ENCODE data around the gene NDOR1. TPM values are rescaled to one million over a fixed set of nuclear protein-coding genes. Genes with fewer than 3 reads are reported as not detected.

NDOR1 gene
- total RNA-seq, 4 donors from 2014 or later = 9.0 to 16.6 (median 15.4) TPM

DNA sequence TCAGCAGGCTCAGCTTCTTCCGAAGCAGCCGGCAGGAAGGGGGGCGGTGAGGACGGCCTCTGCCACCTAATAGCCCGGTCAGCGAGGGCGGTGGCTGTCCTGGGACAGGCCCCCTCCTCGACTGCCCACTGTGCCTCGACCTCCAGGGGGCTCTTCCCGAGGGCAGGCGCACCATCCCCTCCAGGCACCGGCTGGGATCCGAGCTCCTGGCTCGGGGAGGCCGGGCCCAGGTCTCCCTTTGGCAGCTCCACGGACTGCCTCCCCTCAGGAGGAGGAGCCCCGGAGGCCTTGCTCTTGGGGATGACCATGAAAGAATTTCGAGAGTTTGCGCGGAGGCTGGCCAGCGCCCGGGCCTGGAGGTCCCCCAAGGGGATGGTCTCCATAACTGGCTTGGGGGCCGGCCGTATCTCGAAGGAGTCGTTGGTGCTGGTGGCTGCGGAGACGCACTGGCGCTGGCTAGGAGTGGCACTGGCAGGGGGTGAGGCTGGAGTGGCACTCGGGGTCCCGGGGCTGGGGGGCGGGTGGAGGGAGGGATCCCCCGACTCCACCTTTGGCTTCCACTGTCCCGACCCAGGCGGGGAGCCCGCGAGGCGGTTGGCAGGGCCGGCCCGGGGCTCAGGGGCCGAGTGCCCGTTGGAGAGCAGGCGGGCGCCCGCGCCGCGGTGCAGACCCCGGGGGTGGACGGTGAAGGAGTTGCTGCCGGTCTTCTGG lies 5.9 kb upstream of the NDOR1 start:
- intact Hi-C loops (cut with DNase I) = no loop called here
- Histone ChIP-seq H3K36me3 (no peaks in the 10 kb centered on the region), H3K4me1 (peaks cover 31 to 57% of the 10 kb centered on the region in 2 donors), H3K4me3 (replicated peaks in 1 of 3) (peak overlapping the region in 1 of 3 donors; percentile 34), H3K27ac (no peak overlapping the region), H3K27me3 (no peaks in the 10 kb centered on the region), H3K9me3 (no peaks in the 10 kb centered on the region)
- WGBS, 2 donors = 35 to 40% methylated on average over 7 to 13 of the region's 51 CpGs
- TF ChIP-seq, protein P1, sequence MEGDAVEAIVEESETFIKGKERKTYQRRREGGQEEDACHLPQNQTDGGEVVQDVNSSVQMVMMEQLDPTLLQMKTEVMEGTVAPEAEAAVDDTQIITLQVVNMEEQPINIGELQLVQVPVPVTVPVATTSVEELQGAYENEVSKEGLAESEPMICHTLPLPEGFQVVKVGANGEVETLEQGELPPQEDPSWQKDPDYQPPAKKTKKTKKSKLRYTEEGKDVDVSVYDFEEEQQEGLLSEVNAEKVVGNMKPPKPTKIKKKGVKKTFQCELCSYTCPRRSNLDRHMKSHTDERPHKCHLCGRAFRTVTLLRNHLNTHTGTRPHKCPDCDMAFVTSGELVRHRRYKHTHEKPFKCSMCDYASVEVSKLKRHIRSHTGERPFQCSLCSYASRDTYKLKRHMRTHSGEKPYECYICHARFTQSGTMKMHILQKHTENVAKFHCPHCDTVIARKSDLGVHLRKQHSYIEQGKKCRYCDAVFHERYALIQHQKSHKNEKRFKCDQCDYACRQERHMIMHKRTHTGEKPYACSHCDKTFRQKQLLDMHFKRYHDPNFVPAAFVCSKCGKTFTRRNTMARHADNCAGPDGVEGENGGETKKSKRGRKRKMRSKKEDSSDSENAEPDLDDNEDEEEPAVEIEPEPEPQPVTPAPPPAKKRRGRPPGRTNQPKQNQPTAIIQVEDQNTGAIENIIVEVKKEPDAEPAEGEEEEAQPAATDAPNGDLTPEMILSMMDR (IDR thresholded peaks at IDR 0.05) = no peak
- TF ChIP-seq POLR2A (IDR thresholded peaks at IDR 0.05) = no peak
- peak in 1 of 2 donors; percentile 28 for DNase-seq

DNA sequence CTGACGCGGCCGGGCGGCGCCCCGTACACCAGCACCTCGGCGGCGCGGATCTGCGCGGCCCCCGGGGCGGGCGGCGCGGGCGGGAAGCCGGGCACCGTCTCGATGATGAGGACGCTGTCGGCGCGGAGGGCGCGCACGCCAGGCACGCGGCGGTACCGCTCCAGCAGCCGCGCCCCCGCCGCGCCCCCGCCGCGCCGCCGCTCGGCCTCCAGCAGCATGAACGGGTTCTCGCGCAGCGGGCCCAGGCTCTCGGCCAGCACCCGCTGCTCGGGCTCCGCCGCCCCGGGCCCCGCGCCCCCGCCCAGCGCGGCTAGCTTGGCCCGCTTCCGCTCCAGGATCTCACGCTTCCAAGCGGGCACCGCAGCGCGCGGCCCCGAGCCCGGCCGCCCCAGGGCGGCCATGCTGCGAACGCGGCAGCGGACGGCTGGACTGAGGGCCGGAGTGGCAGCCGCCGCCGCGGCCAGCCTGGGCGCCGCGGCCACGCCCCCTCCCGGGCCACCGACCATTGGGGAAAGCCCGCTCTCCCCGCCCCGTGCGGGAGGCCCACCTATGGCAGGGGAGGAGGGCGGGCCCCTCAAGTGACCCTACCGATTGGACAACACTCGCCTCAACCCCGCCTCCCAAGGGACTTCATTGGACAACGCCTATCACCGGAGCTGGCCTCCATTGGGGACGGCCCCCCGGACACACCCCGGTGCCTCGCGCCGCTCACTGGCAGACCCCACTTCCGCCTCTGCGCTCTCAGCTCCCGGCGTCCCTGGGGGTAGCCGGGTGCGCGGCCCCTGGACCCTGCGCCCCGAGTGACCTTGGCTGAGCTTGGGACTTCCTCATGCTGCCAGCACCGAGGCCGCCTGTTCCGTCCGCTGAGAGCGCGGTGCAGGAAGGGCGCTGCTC lies 4.9 kb upstream of the NDOR1 start, which contains the start of gene TPRN:
Gene TPRN (minus strand): TSS at position 431 of the 894 bp plus-strand sequence. CDS start 30 bp downstream, at position 401.
- Histone ChIP-seq H3K4me1 (peaks cover 35 to 60% of the 10 kb centered on the region in 2 donors), H3K36me3 (no peaks in the 10 kb centered on the region), H3K9me3 (no peaks in the 10 kb centered on the region), H3K4me3 (replicated peaks in 1 of 3) (peak within 1 kb of the TSS; percentile 11 to 57 (median 57)), H3K27ac (peak within 1 kb of the TSS; percentile 30 to 71 (median 52)), H3K27me3 (no peaks in the 10 kb centered on the region)
- intact Hi-C loops (cut with DNase I) = no loop called here
- 0 to 2% methylated on average over 1 to 10 of the region's 118 CpGs for WGBS, 2 donors
- DNase-seq = peak; percentile 100
- TF ChIP-seq POLR2A (IDR thresholded peaks at IDR 0.05) = peak; percentile 56 to 94
- TF ChIP-seq, protein P1 (IDR thresholded peaks at IDR 0.05) = peak in 1 of 6 experiments; percentile 7

DNA sequence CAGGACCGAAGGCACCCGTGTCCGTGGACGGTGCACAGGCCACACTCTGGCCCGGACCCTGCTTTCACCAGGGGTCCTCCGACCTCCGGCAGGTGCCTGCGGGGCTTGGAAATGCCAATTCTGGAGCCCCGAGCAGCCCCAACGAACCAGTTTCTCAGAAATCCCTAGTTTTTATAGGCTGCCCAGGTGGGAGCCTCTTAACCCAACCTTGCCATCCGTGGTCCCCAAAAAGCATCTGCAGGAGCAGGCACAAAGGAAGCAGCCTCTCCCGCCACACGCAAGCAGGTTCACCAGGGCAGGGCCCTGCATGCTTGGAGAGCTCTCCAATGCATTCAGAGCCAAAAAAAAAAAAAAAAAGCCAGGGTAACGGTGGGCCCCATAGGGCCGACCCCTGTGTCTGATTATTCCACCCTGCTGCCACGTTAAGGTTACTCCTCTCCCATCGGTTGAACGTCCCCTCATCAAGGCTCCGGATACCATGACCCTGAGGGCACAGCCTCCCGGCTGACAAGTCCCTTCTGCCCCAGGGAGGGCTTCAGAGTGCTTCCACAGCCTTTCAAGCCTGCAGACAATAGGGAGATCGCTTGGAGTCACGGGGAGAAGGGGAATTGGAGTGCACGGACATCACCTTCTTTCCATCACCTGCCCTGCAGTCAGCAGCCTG lies 4.2 kb upstream of the NDOR1 start:
- 21 to 32% methylated on average over 14 to 17 of the region's 23 CpGs for WGBS, 2 donors
- no peak for DNase-seq
- Histone ChIP-seq H3K9me3 (no peaks in the 10 kb centered on the region), H3K4me3 (replicated peaks in 1 of 3) (peak overlapping the region; percentile 11 to 57 (median 57)), H3K27ac (peak overlapping the region; percentile 30 to 71 (median 52)), H3K27me3 (no peaks in the 10 kb centered on the region), H3K36me3 (no peaks in the 10 kb centered on the region), H3K4me1 (peaks cover 42 to 66% of the 10 kb centered on the region in 2 donors)
- no peak for TF ChIP-seq POLR2A (IDR thresholded peaks at IDR 0.05)
- TF ChIP-seq, protein P1 (IDR thresholded peaks at IDR 0.05) = no peak
- intact Hi-C loops (cut with DNase I) = no loop called here

DNA sequence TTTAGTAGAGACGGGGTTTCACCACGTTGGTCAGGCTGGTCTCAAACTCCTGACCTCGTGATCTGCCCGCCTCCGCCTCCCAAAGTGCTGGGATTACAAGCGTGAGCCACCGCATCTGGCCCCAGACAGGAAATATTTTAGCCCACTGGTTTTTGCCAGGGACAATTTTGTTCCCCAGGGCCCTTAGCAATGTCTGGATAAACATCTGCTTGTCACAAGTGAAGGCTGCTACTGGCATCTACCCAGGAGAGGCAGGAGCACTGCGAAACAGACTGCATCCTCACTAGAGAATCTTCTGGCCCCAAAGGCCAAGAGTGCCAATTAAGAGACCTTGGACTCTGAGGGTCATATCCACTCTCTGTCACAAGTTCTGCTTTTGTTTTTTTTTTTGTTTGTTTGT lies 2.5 kb upstream of the NDOR1 start:
- intact Hi-C loops (cut with DNase I) = no loop called here
- no peaks in the 10 kb centered on the region for H3K9me3 ChIP-seq
- H3K27ac ChIP-seq = no peak overlapping the region
- no peak for DNase-seq
- no peaks in the 10 kb centered on the region for H3K36me3 ChIP-seq
- H3K27me3 ChIP-seq = no peaks in the 10 kb centered on the region
- 79 to 95% methylated on average over 7 to 8 of the region's 8 CpGs for WGBS, 2 donors
- peaks cover 47 to 66% of the 10 kb centered on the region in 2 donors for H3K4me1 ChIP-seq
- TF ChIP-seq POLR2A (IDR thresholded peaks at IDR 0.05) = no peak
- TF ChIP-seq, protein P1 (IDR thresholded peaks at IDR 0.05) = no peak
- no peak overlapping the region for H3K4me3 ChIP-seq (replicated peaks in 1 of 3)

Data from thyroid gland (tissue), 4 donors.